Measurements from ENCODE around the gene RARRES1.

DNA sequence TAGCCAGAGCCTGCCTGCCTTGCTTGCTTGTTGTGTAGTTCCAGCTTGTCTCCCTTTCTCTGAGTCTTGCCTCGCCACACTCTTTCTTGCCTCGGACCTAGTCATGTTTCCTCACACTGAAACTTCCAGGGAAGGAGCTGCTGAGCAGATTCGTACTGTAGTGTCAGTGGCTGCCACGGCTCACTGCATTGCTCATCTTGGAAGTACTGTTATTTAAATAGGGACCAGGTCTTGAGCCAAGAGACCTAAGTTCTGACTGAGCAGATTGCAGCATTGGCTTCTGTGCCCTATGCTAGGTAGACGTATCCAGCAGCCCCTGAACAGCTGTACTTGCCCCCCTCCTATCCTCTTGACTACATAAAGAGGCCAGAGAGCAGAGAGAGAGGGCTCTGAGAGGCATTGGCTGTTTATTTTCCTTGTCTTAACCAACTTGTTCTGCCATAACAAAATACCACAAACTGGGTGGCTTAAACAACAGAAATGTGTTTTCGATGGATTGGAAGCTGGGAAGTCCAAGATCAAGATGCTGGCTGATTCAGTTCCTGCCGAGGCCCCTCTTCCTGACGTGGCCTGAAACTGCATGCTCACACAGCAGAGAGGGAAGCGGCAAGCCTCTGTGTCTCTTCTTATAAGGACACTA, 5.8 kb upstream of the RARRES1 start:
- TF ChIP-seq CTCF (IDR thresholded peaks at IDR 0.05 in 2 of 3, conservative IDR thresholded peaks at IDR 0.05 in 1 of 3; ENCODE audit: borderline replicate concordance in 1 of 3, insufficient read depth in 1 of 3, low read depth in 2 of 3, low read length in 2 of 3) (no peak), POLR2A (IDR thresholded peaks at IDR 0.05; ENCODE audit: borderline replicate concordance, extremely low read depth, insufficient read depth, insufficient read length) (no peak), MAX (IDR thresholded peaks at IDR 0.05) (no peak), JUND (IDR thresholded peaks at IDR 0.05) (no peak), EZH2phosphoT487 (IDR thresholded peaks at IDR 0.05; ENCODE audit: borderline replicate concordance) (no peak), CEBPB (IDR thresholded peaks at IDR 0.05; ENCODE audit: low read depth) (no peak)

Data from HCT116 (cell line).